CD8-positive, alpha-beta memory T cell (primary cell): Measurements from ENCODE around the gene CAV2. TPM values are rescaled to one million over a fixed set of nuclear protein-coding genes. Genes with fewer than 3 reads are reported as not detected.

ENCODE experiments used
- CTCF ChIA-PET: fragments of 350-600 bp; sonication (Branson Sonifier 250); formaldehyde crosslinking; loops from one replicate; lab custom pipeline; 2021; ENCODE audit warnings: antibody characterized with exemption; lab: Charles Lee
- POLR2A ChIA-PET: fragments of 350-600 bp; sonication (Branson Sonifier 250); formaldehyde crosslinking; loops from one replicate; lab custom pipeline; 2021; ENCODE audit warnings: antibody characterized with exemption; lab: Charles Lee
- DNase-seq, 5 donors: peaks; one replicate each; pipeline versions ENCODE4 v3.0.0 to v3.0.0-alpha.2; 2020 to 2022; ENCODE audit warnings: mixed read lengths in 1 of 5
- H3K27ac ChIP-seq: one replicate; pipeline ENCODE4 v1.7.0; 2013; ENCODE audit warnings: low read depth, mild to moderate bottlenecking, low read length, moderate library complexity
- H3K27me3 ChIP-seq: 2 replicates; pipeline ENCODE4 v1.7.0; 2013; ENCODE audit warnings: low read length, mild to moderate bottlenecking; ENCODE audit not compliant: insufficient read depth, poor library complexity, severe bottlenecking
- H3K36me3 ChIP-seq: 2 replicates; pipeline ENCODE4 v1.7.0; 2013; ENCODE audit warnings: mild to moderate bottlenecking, low read length, moderate library complexity; ENCODE audit not compliant: insufficient read depth
- H3K4me1 ChIP-seq: 2 replicates; pipeline ENCODE4 v1.7.0; 2013; ENCODE audit warnings: mild to moderate bottlenecking, low read length, moderate library complexity; ENCODE audit not compliant: insufficient read depth
- H3K4me3 ChIP-seq: 2 replicates; pipeline ENCODE4 v1.7.0; 2013; ENCODE audit warnings: mild to moderate bottlenecking, low read length
- H3K9me3 ChIP-seq: 2 replicates; pipeline ENCODE4 v1.7.0; 2013; ENCODE audit warnings: mild to moderate bottlenecking, low read length
- H3K27ac Mint-ChIP-seq, 8 donors: one replicate each; pipeline ENCODE4 v1.8.0; 2020 to 2021; ENCODE audit warnings: mixed read lengths in 8 of 8, mild to moderate bottlenecking in 6 of 8, inconsistent platforms in 3 of 8, moderate library complexity in 3 of 8
- H3K27me3 Mint-ChIP-seq, 2 donors: one replicate each; pipeline ENCODE4 v1.8.0; 2020 to 2021; ENCODE audit warnings: mixed read lengths in 2 of 2, mild to moderate bottlenecking in 1 of 2, moderate library complexity in 1 of 2
- H3K36me3 Mint-ChIP-seq, 3 donors: one replicate each; pipeline ENCODE4 v1.8.0; 2020 to 2021; ENCODE audit warnings: mixed read lengths in 3 of 3, inconsistent platforms in 1 of 3, mild to moderate bottlenecking in 1 of 3
- H3K4me1 Mint-ChIP-seq, 3 donors: one replicate each; pipeline ENCODE4 v1.8.0; 2020 to 2021; ENCODE audit warnings: mixed read lengths in 3 of 3, inconsistent platforms in 1 of 3, mild to moderate bottlenecking in 1 of 3
- H3K4me3 Mint-ChIP-seq, 7 donors: one replicate each; pipeline ENCODE4 v1.8.0; 2020 to 2021; ENCODE audit warnings: mixed read lengths in 7 of 7, mild to moderate bottlenecking in 6 of 7, moderate library complexity in 4 of 7, inconsistent platforms in 2 of 7
- H3K9me3 Mint-ChIP-seq, 5 donors: one replicate each; pipeline ENCODE4 v1.8.0; 2020 to 2022; ENCODE audit warnings: mixed read lengths in 5 of 5, mild to moderate bottlenecking in 3 of 5, moderate library complexity in 2 of 5, inconsistent platforms in 1 of 5
- polyA plus RNA-seq: library from polyadenylated mRNA; unstranded; fragments of 300-500 nt; fragmentation: Illumina TruSeq; gene quantifications from one replicate; pipeline ENCODE4 v1.2.3, GENCODE V29; 2021
- total RNA-seq, 2 experiments: library from RNA; stranded (reverse); gene quantifications; one replicate each; pipeline ENCODE4 v1.2.3, GENCODE V29; 2021

The CAV2 gene
- total and polyA plus RNA-seq, 3 experiments from 2014 or later = not detected

GRCh38 chr7:116535416-116535815, 35.9 kb downstream of the CAV2 start:
- no peak overlapping the region for H3K27ac ChIP-seq
- H3K4me1 Mint-ChIP-seq = no peaks in the 10 kb centered on the region
- CTCF ChIA-PET = interaction anchor here (1.5 kb wide), 1 partner anchor 9 kb away, joined by 4 read pairs; no protein-coding TSS in a partner anchor
- no peaks in the 10 kb centered on the region for H3K9me3 ChIP-seq
- DNase-seq = no peak
- H3K9me3 Mint-ChIP-seq = no peaks in the 10 kb centered on the region
- POLR2A ChIA-PET = no interaction called here
- H3K27me3 ChIP-seq = no peaks in the 10 kb centered on the region
- no peak overlapping the region for H3K27ac Mint-ChIP-seq
- peaks cover 1 to 37% of the 10 kb centered on the region in 2 donors for H3K27me3 Mint-ChIP-seq
- no peaks in the 10 kb centered on the region for H3K36me3 Mint-ChIP-seq
- H3K4me3 Mint-ChIP-seq = no peak overlapping the region
- no peaks in the 10 kb centered on the region for H3K4me1 ChIP-seq
- H3K4me3 ChIP-seq = no peak overlapping the region
- no peaks in the 10 kb centered on the region for H3K36me3 ChIP-seq

- Mint-ChIP-seq H3K4me3 (no peak overlapping the region), H3K36me3 (no peaks in the 10 kb centered on the region), H3K27ac (no peak overlapping the region), H3K9me3 (no peaks in the 10 kb centered on the region), H3K27me3 (peaks cover 1 to 29% of the 10 kb centered on the region in 2 donors), H3K4me1 (no peaks in the 10 kb centered on the region)
- no peak overlapping the region for H3K4me3 ChIP-seq
- H3K27me3 ChIP-seq = no peaks in the 10 kb centered on the region
- no peaks in the 10 kb centered on the region for H3K36me3 ChIP-seq
- no peaks in the 10 kb centered on the region for H3K4me1 ChIP-seq
- DNase-seq = no peak
- ChIA-PET POLR2A (no interaction called here), CTCF (interaction anchor here (1.1 kb wide), 1 partner anchor 13 kb away, joined by 3 read pairs; no protein-coding TSS in a partner anchor)
- H3K27ac ChIP-seq = no peak overlapping the region
- H3K9me3 ChIP-seq = no peaks in the 10 kb centered on the region
These were observed 38.6 kb downstream of the CAV2 start for GRCh38 chr7:116538138-116538537.

- Histone ChIP-seq H3K36me3 (no peaks in the 10 kb centered on the region), H3K4me1 (no peaks in the 10 kb centered on the region), H3K9me3 (no peaks in the 10 kb centered on the region), H3K27me3 (no peaks in the 10 kb centered on the region), H3K27ac (no peak overlapping the region), H3K4me3 (no peak overlapping the region)
- H3K4me1 Mint-ChIP-seq = no peaks in the 10 kb centered on the region
- no peaks in the 10 kb centered on the region for H3K36me3 Mint-ChIP-seq
- H3K27ac Mint-ChIP-seq = no peak overlapping the region
- no peaks in the 10 kb centered on the region for H3K9me3 Mint-ChIP-seq
- H3K4me3 Mint-ChIP-seq = no peak overlapping the region
- DNase-seq = no peak
- ChIA-PET POLR2A (no interaction called here), CTCF (no interaction called here)
- H3K27me3 Mint-ChIP-seq = peaks cover 1 to 30% of the 10 kb centered on the region in 2 donors
These were observed 40.3 kb downstream of the CAV2 start for GRCh38 chr7:116539879-116540278.

GRCh38 chr7:116540743-116541142, 41.2 kb downstream of the CAV2 start:
- peaks cover 1 to 31% of the 10 kb centered on the region in 2 donors for H3K27me3 Mint-ChIP-seq
- CTCF ChIA-PET = no interaction called here
- no peak overlapping the region for H3K27ac ChIP-seq

GRCh38 chr7:116541951-116542350, 42.4 kb downstream of the CAV2 start:
- H3K27me3 Mint-ChIP-seq = peaks cover 2 to 31% of the 10 kb centered on the region in 2 donors
- H3K9me3 ChIP-seq = no peaks in the 10 kb centered on the region
- no peak overlapping the region for H3K27ac ChIP-seq
- no peaks in the 10 kb centered on the region for H3K36me3 ChIP-seq
- no peaks in the 10 kb centered on the region for H3K4me1 Mint-ChIP-seq
- no peak overlapping the region for H3K4me3 ChIP-seq
- no peak overlapping the region for H3K4me3 Mint-ChIP-seq
- no peaks in the 10 kb centered on the region for H3K27me3 ChIP-seq
- no peaks in the 10 kb centered on the region for H3K4me1 ChIP-seq
- DNase-seq = no peak
- H3K9me3 Mint-ChIP-seq = no peaks in the 10 kb centered on the region
- H3K27ac Mint-ChIP-seq = no peak overlapping the region
- H3K36me3 Mint-ChIP-seq = no peaks in the 10 kb centered on the region
- ChIA-PET POLR2A (interaction anchor here (0.6 kb wide), 1 partner anchor 12 kb away, joined by 5 read pairs; no protein-coding TSS in a partner anchor), CTCF (interaction anchor here (1.3 kb wide), 1 partner anchor 16 kb away, joined by 3 read pairs; no protein-coding TSS in a partner anchor)

More at GRCh38 chr7:116540743-116541142, 41.2 kb downstream of the CAV2 start:
- H3K27me3 ChIP-seq = no peaks in the 10 kb centered on the region
- POLR2A ChIA-PET = no interaction called here
- Mint-ChIP-seq H3K9me3 (no peaks in the 10 kb centered on the region), H3K27ac (no peak overlapping the region), H3K4me3 (no peak overlapping the region), H3K36me3 (no peaks in the 10 kb centered on the region), H3K4me1 (no peaks in the 10 kb centered on the region)
- H3K9me3 ChIP-seq = no peaks in the 10 kb centered on the region
- no peaks in the 10 kb centered on the region for H3K4me1 ChIP-seq
- no peak for DNase-seq
- no peak overlapping the region for H3K4me3 ChIP-seq
- no peaks in the 10 kb centered on the region for H3K36me3 ChIP-seq

GRCh38 chr7:116542618-116543017, 43.1 kb downstream of the CAV2 start:
- Mint-ChIP-seq H3K4me1 (no peaks in the 10 kb centered on the region), H3K27me3 (peaks cover 3 to 32% of the 10 kb centered on the region in 2 donors), H3K36me3 (no peaks in the 10 kb centered on the region), H3K9me3 (no peaks in the 10 kb centered on the region), H3K4me3 (no peak overlapping the region), H3K27ac (no peak overlapping the region)
- Histone ChIP-seq H3K9me3 (no peaks in the 10 kb centered on the region), H3K4me3 (no peak overlapping the region), H3K27ac (no peak overlapping the region), H3K27me3 (no peaks in the 10 kb centered on the region), H3K36me3 (no peaks in the 10 kb centered on the region), H3K4me1 (no peaks in the 10 kb centered on the region)
- no peak for DNase-seq
- CTCF ChIA-PET = interaction anchor here (1.3 kb wide), 1 partner anchor 16 kb away, joined by 3 read pairs; no protein-coding TSS in a partner anchor
- POLR2A ChIA-PET = interaction anchor here (0.6 kb wide), 1 partner anchor 12 kb away, joined by 5 read pairs; no protein-coding TSS in a partner anchor

GRCh38 chr7:116543664-116544063, 44.1 kb downstream of the CAV2 start:
- Mint-ChIP-seq H3K9me3 (no peaks in the 10 kb centered on the region), H3K4me3 (no peak overlapping the region), H3K36me3 (no peaks in the 10 kb centered on the region), H3K27ac (no peak overlapping the region), H3K27me3 (peaks cover 2 to 39% of the 10 kb centered on the region in 2 donors), H3K4me1 (no peaks in the 10 kb centered on the region)
- Histone ChIP-seq H3K4me1 (no peaks in the 10 kb centered on the region), H3K4me3 (no peak overlapping the region), H3K27me3 (no peaks in the 10 kb centered on the region), H3K9me3 (no peaks in the 10 kb centered on the region), H3K36me3 (no peaks in the 10 kb centered on the region), H3K27ac (no peak overlapping the region)
- no peak for DNase-seq
- ChIA-PET POLR2A (no interaction called here), CTCF (no interaction called here)

- no peak for DNase-seq
- H3K4me1 Mint-ChIP-seq = no peaks in the 10 kb centered on the region
- H3K4me3 Mint-ChIP-seq = no peak overlapping the region
- no peaks in the 10 kb centered on the region for H3K4me1 ChIP-seq
- H3K27ac Mint-ChIP-seq = no peak overlapping the region
- no peaks in the 10 kb centered on the region for H3K27me3 ChIP-seq
- CTCF ChIA-PET = no interaction called here
- POLR2A ChIA-PET = no interaction called here
- no peaks in the 10 kb centered on the region for H3K9me3 ChIP-seq
- peaks cover 2 to 34% of the 10 kb centered on the region in 2 donors for H3K27me3 Mint-ChIP-seq
- no peaks in the 10 kb centered on the region for H3K36me3 ChIP-seq
- no peak overlapping the region for H3K27ac ChIP-seq
- H3K9me3 Mint-ChIP-seq = no peaks in the 10 kb centered on the region
- H3K36me3 Mint-ChIP-seq = no peaks in the 10 kb centered on the region
- no peak overlapping the region for H3K4me3 ChIP-seq
These were observed 44.9 kb downstream of the CAV2 start for GRCh38 chr7:116544487-116544886.
